Renal cortex interstitium (tissue), 11 donors: ENCODE measurements around the gene ETFB. TPM values are rescaled to one million over a fixed set of nuclear protein-coding genes. Genes with fewer than 3 reads are reported as not detected.

Experiments
- DNase-seq, 11 donors: peaks; one replicate each; pipeline ENCODE4 v3.0.0-alpha.2; 2013; ENCODE audit warnings: low read depth in 9 of 11, low spot score in 4 of 11; ENCODE audit errors: extremely low read depth in 1 of 11
- polyA plus RNA-seq, 3 donors: library from polyadenylated mRNA; unstranded; fragments of 120-200 nt; gene quantifications; one replicate each; pipeline ENCODE4 v1.2.1, GENCODE V29; 2013; ENCODE audit not compliant: insufficient read length in 3 of 3

The ETFB gene
- polyA plus RNA-seq, 3 donors, result 124 to 158 (median 140) TPM

DNA sequence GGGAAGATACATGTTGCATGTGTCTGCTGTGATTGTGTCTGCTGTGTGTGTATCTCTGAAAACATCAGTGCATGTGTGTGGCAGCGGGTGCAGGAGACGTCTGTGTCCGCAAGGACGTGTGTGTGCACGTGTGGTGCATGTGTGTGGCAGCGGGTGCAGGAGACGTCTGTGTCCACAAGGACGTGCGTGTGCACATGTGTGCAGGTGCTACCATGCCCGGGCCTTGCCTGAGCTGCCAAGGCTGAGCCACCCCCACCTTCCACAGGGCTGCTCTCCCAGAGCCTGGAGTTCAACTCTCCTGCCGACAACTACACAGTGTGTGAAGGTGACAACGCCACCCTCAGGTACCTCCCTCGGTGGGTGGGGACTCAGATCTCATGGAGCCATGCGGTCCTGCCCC lies 44.4 kb downstream of the ETFB start:
- no peak for DNase-seq

DNA sequence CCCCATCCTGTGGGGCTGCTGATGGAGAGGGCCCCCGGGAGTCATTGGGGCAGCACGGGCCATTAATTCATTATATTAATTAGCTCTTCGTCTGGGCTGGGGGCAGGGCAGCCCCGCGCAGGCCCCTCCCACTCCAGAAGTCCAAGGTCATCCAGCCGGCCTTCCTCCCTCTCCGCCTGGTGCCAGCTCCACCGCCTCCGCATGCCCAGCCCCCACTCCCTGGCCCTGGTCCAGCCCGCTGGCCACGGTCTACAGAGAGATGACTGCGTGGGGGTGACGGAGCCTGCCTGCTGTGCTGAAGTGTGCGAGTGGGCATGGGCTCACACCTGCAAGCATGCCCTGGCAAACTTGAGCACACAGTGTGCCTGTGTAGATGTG lies 45.9 kb downstream of the ETFB start:
- peak in 7 of 11 donors; percentile 32 to 63 (median 48) for DNase-seq

DNA sequence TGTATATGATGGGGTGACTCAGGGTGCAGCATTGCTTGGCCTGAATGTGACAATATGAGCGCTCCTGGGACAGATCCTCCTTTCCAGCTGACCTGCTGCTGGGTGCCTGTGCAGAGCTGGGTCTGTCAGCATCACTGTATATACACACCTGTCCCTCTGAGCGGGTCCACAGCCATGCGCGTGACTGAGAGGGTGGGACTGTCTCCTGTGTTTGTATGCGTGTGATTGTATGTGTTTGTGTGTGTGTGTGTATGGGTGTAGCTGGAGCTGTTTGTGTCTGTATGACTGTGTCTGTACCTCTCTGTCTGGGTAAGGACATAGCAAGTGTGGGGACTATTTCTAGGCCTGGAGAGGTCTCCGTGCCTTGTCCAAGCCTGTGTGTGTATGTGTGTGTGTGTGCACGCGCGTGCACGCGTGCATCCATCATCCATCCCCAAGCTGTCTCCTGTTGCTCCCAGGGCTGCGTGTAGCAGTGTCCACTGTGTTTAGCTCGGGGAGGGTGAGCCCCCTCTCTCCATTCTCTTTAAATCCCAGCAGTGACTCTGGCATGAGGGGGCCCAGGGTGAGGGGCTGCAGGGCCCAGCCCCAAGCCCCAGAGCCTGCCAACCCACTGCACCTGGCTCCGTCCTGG lies 46.4 kb downstream of the ETFB start:
- no peak for DNase-seq

DNA sequence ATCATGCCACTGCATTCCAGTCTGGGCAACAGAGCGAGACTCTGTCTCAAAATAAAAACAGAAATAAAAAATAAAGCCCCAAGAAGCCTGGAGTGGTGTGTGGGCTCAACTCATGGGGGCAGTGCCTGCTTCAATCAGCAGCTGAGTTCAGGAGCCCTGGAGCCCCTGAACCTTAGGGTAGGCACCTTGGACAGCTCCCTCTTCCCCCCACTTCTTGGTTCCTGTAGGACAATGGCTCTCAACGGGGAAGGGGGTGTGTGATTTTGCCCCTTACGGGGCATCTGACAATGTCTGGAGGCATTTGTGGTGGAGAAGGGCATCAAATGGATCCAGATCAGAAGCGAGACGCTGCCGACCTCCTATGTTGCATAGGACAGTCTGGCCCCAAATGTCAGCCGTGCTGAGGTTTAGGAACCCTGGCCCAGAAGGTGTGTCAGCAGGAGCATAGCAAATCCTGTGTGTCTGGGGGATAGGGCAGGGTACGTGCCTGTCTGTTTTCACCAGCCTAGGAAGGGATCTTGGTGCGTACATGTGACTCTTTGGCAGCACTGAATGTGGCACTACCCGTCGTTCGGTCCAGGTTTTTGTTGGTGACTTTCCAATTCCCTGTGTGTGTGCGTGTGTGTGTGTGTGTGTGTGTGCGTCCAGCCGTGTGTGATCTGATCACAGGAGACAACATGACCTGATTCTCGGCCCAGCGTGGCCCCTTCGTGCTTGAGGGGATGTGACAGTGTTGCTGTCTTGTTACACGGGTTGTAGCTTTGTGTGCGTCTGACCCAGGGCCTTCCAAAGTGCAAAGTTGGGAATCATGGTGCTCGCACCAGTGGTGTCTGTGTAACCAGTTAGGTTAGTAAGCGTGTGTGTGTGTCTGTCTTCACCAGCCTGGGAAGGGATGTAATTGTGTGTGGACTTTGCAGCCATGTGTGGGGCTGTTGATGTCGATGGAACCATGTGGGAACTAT lies 47.2 kb downstream of the ETFB start:
- DNase-seq, result no peak

DNA sequence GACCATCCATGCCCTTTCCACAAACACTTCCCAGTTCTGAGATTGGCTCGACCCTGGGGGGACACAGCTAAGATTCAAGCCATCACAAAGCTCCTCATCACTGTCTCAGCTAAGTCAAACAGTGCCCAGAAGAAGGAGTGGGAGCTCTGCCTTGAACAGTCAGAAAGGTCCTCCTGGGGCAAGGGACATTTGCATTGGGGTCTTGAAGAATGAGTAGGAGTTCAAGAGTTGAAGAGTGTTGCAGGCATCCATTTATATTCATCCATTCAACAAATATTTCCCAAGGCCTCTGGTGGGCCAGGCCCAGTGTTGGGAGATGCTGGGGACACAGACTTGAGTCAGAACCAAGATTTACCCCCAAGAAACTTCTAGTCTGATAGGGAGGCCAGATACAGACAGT lies 48.2 kb downstream of the ETFB start:
- DNase-seq, result no peak

DNA sequence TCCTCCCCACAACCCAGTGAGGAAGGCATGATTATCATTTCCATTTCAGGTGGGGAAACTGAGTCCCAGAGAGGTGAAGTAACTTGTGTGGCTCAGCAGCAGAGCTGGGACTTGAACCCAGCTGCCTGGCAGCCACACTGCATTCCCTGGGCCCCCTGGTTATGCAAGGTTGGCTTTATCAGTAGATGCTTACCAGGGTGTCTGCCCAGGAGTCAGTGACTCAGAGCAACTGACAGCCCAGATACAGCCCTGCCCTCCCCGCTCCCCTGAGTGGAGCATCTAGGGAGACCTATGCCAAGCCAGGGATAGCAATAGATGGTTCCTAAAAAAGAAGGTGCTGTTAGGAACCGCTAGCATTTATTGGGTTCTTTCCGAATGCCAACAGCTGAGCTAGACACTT lies 48.8 kb downstream of the ETFB start:
- no peak for DNase-seq

DNA sequence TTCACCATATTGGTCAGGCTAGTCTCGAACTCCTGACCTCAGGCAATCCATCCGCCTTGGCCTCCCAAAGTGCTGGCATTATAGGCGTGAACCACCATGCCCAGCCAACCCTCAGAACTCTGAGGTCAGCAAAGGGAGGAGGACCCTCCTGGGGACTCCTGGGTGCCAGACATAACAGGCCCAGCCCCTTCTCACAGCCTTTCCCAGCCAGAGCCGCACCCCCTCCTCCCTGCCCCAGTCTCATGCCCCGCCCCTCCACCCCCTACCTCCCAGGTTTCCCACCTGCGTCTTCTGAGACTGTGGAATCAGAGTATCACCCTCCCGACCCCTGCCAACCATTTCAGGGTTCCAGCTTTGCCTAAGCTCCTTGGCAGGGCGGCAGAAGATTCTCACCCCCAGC lies 49.5 kb downstream of the ETFB start:
- no peak for DNase-seq

DNA sequence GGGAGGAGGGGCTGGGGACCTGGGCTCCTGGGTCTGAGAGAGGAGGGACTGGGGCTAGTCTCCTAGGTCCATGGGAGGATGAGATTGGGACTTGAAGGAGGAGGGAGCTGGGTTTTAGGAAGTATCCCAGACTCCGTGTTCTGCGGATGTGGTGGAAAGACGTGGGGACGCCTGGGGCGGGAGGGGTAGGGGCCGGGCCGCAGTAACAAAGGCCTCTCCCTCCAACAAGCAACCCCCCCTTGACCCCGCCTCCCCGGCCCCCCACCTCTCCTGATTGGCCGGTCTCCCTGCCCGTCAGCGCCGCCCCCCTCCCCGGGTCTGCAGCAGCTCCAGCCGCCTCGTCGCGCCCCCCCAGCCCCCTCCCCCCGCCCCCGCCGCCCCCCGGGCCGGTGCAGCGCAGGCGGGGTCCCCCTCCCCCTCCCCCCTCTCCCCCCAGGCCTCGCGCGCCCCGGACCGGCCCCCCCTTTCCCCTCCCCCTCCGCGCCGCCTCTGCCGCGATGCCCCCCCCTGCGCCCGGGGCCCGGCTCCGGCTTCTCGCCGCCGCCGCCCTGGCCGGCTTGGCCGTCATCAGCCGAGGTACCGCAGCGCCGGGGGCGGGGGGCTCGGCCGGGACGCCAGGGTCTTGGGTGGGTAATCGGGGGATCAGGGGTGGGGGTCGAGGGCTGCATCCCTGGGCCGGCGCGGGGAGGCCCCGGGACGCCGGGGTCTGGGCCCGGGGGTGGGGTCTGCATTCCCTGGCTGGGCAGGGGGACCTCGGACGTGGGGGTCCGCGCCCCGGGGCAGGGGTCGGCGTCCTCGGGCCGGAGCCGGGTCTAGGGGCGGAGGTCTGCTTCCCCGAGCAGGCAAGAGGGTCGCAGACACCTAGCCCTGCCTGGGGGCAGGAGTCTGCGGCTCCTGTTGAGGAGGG lies 54.6 kb downstream of the ETFB start, which contains the start of gene IGLON5:
Gene IGLON5, plus strand, starts transcription at position 294 of the 907 bp plus-strand sequence. Its CDS starts 204 bp downstream, at position 498.
- no peak for DNase-seq

DNA sequence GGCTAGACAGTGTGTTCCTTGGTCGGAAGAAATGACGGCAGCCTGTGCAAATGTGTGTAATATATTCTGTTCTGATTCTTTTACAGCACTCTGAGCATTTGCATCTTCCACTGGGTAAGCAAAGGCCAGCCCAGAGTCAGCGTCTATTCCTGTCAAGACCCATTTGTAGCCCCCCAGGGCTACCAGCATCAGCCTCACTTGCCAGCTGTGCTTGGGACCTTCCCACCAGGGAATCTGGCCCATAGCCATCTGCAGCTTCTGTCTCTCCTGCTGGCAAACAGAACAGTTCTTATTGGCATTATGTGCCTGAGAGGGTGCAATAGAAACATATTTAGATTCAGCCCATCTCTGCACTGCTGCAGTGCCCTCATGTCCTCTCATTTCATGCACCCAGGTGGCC lies 60.7 kb downstream of the ETFB start:
- no peak for DNase-seq

DNA sequence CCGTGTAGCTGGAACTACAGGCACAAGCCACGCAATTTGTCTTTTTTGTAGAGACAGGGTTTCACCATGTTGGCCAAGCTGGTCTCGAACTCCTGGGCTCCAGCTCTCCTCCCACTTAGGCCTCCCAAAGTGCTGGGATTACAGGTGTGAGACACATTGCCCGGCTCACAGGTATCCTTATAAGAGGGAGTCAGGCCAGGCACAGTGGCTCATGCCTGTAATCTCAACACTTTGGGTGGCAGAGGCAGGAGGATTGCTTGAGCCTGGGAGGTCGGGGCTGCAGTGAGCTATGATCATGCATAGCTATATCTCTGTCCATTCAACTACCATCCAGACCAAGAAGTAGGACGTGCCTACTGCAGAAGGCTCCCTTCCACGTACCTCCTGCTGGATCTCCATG lies 64.9 kb downstream of the ETFB start:
- no peak for DNase-seq

DNA sequence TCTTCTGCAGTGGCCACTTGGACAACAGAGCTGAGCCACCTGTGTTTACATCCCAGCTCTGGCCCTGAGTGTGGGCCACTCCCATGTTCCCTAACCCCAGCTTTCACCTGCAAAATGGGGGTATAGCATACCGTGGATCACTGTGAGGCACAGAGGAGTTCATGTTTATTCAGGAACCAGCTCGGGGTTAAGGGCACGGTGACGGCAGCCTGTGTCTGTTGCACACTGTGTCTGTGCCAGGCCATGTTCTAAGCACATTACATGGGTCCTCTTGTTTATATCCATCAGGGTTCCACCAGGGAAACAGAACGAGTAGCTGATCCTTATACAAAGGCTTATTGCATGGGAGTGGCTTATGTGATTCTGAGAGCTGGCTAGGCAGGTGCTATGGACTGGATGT lies 68.8 kb downstream of the ETFB start:
- DNase-seq, result no peak

DNA sequence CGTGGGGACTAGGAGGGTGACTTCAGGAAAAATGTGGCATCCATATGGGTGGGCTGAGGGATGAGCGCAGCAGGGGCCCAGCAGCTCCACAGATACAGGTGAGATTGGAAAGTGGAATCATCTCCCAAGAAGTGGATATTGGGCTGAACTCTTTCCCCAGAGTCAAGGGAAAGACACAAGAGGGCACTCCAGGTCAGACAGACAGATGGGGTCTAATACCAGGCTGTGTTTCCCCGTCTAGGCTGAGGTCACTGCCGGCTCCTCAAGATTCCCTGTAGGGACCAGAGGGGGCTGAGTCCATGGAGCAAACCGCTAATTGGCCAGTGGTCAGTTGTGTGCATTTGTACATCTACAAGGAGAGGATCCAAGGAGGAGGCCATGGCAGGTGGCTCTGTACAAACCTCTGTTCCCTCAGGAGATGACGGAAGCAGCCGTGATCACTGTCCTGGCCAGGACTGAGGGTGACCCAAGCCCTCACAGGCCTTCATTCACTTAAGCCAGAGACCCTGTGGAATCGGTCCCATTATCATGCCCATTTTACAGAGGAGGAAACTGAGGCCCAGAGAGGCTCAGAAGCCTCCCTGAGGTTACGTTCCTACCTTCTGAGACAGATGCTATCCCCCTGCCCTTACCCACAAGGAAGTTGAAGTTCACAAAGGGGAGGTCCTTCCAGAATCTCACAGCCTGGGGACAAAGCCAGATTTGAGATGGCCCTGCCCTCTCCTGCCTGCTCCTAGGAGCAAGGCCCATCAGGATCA lies 69.7 kb downstream of the ETFB start:
- DNase-seq, result no peak

DNA sequence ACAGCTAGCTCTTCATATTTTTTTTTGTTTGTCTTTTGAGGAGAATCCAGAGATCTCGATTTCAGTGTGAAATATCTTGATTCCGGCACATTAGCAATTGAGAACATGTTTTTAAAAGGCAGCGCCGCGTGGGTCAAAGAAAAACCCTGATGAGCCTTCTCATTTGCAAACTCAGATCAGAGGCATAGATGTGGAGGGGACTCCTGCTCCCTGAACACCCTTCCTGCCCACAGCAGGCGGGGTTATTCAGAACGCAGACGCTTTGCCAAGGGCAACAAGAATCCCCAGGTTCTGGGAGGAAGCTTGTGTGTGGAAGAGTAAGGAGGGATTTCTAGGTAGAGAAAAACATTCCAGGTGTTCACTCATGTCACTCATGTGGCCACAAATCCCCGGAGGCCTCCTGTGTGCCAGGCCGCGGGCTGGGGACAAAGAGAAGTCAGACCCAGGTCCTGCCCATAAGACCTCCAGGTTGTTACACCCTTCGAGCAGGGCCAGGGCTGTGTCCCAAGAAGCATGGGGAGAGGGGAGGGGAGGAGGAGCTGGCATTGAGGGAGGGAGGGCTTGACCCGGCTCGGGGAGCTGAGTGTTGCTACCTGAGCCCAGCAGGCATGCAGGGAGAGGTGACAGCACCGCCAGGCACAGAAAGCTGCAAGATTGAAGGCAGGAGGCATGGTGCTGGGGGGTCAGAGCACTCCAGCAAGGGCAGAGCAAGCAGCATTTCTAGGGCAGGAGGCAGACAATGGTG lies 70.6 kb downstream of the ETFB start:
- no peak for DNase-seq

Other genes starting within 250 kb of the ETFB start
- gene SIGLEC9, start 241.5 kb downstream of the ETFB start, polyA plus RNA-seq, result 1 to 10 TPM; 1.1 to 1.7 (median 1.5) TPM
- under 1 TPM; 0.22 to 0.65 (median 0.27) TPM for gene SIGLEC7, start 224.1 kb downstream of the ETFB start, polyA plus RNA-seq
- gene CD33, start 141.3 kb downstream of the ETFB start, polyA plus RNA-seq, result 1 to 10 TPM; 1.8 to 2.4 (median 1.8) TPM
- gene SIGLECL1, start 115.3 kb downstream of the ETFB start, polyA plus RNA-seq, result not detected
- 1 to 10 TPM; 3.7 to 5.2 (median 4.6) TPM for gene IGLON5, start 54.7 kb downstream of the ETFB start, polyA plus RNA-seq
- gene VSIG10L, start 24.2 kb downstream of the ETFB start, polyA plus RNA-seq, result 1 to 10 TPM; 3.8 to 5.3 (median 4.4) TPM
- 1 to 10 TPM in 2 of 3 donors, under 1 TPM in 1; 0.54 to 1.8 (median 1.7) TPM for gene CLDND2, start 2.6 kb upstream of the ETFB start, polyA plus RNA-seq
- gene NKG7, start 6.3 kb upstream of the ETFB start, polyA plus RNA-seq, result 1 to 10 TPM; 1.1 to 1.9 (median 1.7) TPM
- under 1 TPM; 0.20 to 0.80 (median 0.30) TPM for gene LIM2, start 21.6 kb upstream of the ETFB start, polyA plus RNA-seq
- gene C19orf84, start 24.2 kb upstream of the ETFB start, polyA plus RNA-seq, result under 1 TPM; 0.15 to 0.48 (median 0.47) TPM
- gene SIGLEC10, start 51.3 kb upstream of the ETFB start, polyA plus RNA-seq, result 1 to 10 TPM; 1.2 to 1.8 (median 1.6) TPM
- gene SIGLEC8, start 92.1 kb upstream of the ETFB start, polyA plus RNA-seq, result under 1 TPM in 1 of 3 donors, not detected in 2; 0.06 TPM
- not detected for gene CEACAM18, start 112.2 kb upstream of the ETFB start, polyA plus RNA-seq
- under 1 TPM; 0.11 to 0.38 (median 0.13) TPM for gene SIGLEC12, start 135.4 kb upstream of the ETFB start, polyA plus RNA-seq
- under 1 TPM in 2 of 3 donors, not detected in 1; 0.24 to 0.32 TPM for gene SIGLEC6, start 165.3 kb upstream of the ETFB start, polyA plus RNA-seq
- gene ZNF175, start 204.9 kb upstream of the ETFB start, polyA plus RNA-seq, result 10 to 100 TPM; 15.8 to 20.0 (median 17.8) TPM